Right lobe of liver (tissue), 6 donors: ENCODE measurements around the gene DNAI7. TPM values are rescaled to one million over a fixed set of nuclear protein-coding genes. Genes with fewer than 3 reads are reported as not detected.

ENCODE experiments used
- ATAC-seq, 4 donors: fragments of 200-7000 bp; cut with Tn5 transposase; one replicate each; pipeline ENCODE4 v1.9.1; 2020; ENCODE audit warnings: mild to moderate bottlenecking in 4 of 4, moderate library complexity in 4 of 4
- DNase-seq, 3 donors: peaks; one replicate each; pipeline ENCODE4 v3.0.0-alpha.2; 2020
- H3K27ac ChIP-seq, 3 donors: fragments of 200-600 bp; one replicate each; pipeline ENCODE4 v1.8.0; 2022
- H3K27me3 ChIP-seq, 2 donors: fragments of 200-600 bp; one replicate each; pipeline ENCODE4 v1.8.0; 2022
- H3K36me3 ChIP-seq, 4 donors: fragments of 200-600 bp; sonication (generic) in 1 of 4; one replicate each; pipeline versions ENCODE4 v1.5.1 to v1.8.0; 2017 to 2022; ENCODE audit warnings: control low read depth in 1 of 4
- H3K4me1 ChIP-seq, 4 donors: fragments of 200-600 bp; sonication (generic) in 1 of 4; one replicate each; pipeline versions ENCODE4 v1.5.1 to v1.8.0; 2017 to 2022; ENCODE audit warnings: control low read depth in 1 of 4
- H3K4me3 ChIP-seq, 3 donors: fragments of 200-600 bp; one replicate each; pipeline ENCODE4 v1.8.0; 2022
- H3K9me3 ChIP-seq, 4 donors: fragments of 200-600 bp; sonication (generic) in 1 of 4; one replicate each; pipeline versions ENCODE4 v1.5.1 to v1.8.0; 2017 to 2022; ENCODE audit warnings: control low read depth in 1 of 4
- CTCF ChIP-seq, 4 donors: fragments of 200-600 bp in 3 of 4; fragments of 450-650 bp in 1 of 4; IDR thresholded peaks; one replicate each; pipeline versions ENCODE4 v1.5.1 to v1.8.0; 2016 to 2022; ENCODE audit warnings: antibody characterized with exemption in 4 of 4, mild to moderate bottlenecking in 2 of 4
- POLR2A ChIP-seq: fragments of 450-650 bp; IDR thresholded peaks from one replicate; pipeline ENCODE4 v1.6.1; 2017; ENCODE audit warnings: antibody characterized with exemption, mild to moderate bottlenecking
- WGBS: methylation state at CpG from one replicate; pipeline ENCODE4 v1.1.6; 2018; ENCODE audit warnings: low coverage, low lambda C conversion rate; ENCODE audit not compliant: insufficient coverage; ENCODE audit errors: missing lambda C conversion rate; 5-methylcytosine and 5-hydroxymethylcytosine counted together
- intact Hi-C, 2 donors: fragments of 100-400 bp; cut with DNase I; formaldehyde crosslinking; loops; one replicate each; pipeline versions ENCODE4 v1.11.2 to v1.14.1; 2022
- total RNA-seq, 6 experiments: library from RNA; depleted of rRNA in 2 of 6; stranded (reverse); fragments of >200 nt in 2 of 6; fragmentation: NEBNext Ultra II Directional in 3 of 6; extraction: Animal tissue kit (Norgen Biotek cat#: 25700) in 3 of 6; gene quantifications; one replicate each; pipeline versions ENCODE4 v1.1.0 to v1.2.4, GENCODE V29; 2016 to 2023
- donor health status: DM: no; HTN: yes; CAD: no.
- donor health status: DM: no; HTN: no; CAD: no.
- donor health status: DM: no; HTN: no; CAD: no.
- donor health status: DM: no; HTN: yes; CAD: no.
- donor health status: DM: no; HTN: yes; CAD: no.

Gene DNAI7
- total RNA-seq, 6 experiments from 2014 or later, result 0.39 TPM; not detected in 5

GRCh38 chr12:25124493-25124892 lies 70.5 kb downstream of the DNAI7 start:
- H3K27me3 ChIP-seq, result no peaks in the 10 kb centered on the region
- H3K27ac ChIP-seq, result no peak overlapping the region
- TF ChIP-seq CTCF (IDR thresholded peaks at IDR 0.05), result no peak
- TF ChIP-seq POLR2A, result no peak
- DNase-seq, result no peak
- no peaks in the 10 kb centered on the region for H3K4me1 ChIP-seq
- intact Hi-C loops, result loop anchor here (10.0 kb wide), 2 partner anchors 130 to 140 kb away; no protein-coding TSS in a partner anchor
- no peak overlapping the region for H3K4me3 ChIP-seq
- no peak for ATAC-seq
- no peaks in the 10 kb centered on the region for H3K9me3 ChIP-seq
- H3K36me3 ChIP-seq, result no peaks in the 10 kb centered on the region

GRCh38 chr12:25123126-25123525 lies 71.8 kb downstream of the DNAI7 start:
- no peaks in the 10 kb centered on the region for H3K27me3 ChIP-seq
- H3K9me3 ChIP-seq, result no peaks in the 10 kb centered on the region
- H3K4me1 ChIP-seq, result no peaks in the 10 kb centered on the region
- H3K27ac ChIP-seq, result no peak overlapping the region
- TF ChIP-seq POLR2A (no peak), CTCF (IDR thresholded peaks at IDR 0.05) (no peak)
- DNase-seq (no peak), ATAC-seq (no peak)
- H3K36me3 ChIP-seq, result no peaks in the 10 kb centered on the region
- 54% methylated on average over 1 of the region's 1 CpG for WGBS
- H3K4me3 ChIP-seq, result no peak overlapping the region
- intact Hi-C loops, result loop anchor here (10.0 kb wide), 2 partner anchors 128 to 138 kb away; no protein-coding TSS in a partner anchor

GRCh38 chr12:25121916-25122315 lies 73.0 kb downstream of the DNAI7 start:
- intact Hi-C loops, result loop anchor here (10.0 kb wide), 2 partner anchors 127 to 137 kb away; no protein-coding TSS in a partner anchor
- 74% methylated on average over 3 of the region's 3 CpGs for WGBS
- H3K4me3 ChIP-seq, result no peak overlapping the region
- no peaks in the 10 kb centered on the region for H3K9me3 ChIP-seq
- no peaks in the 10 kb centered on the region for H3K4me1 ChIP-seq
- no peak for DNase-seq
- H3K36me3 ChIP-seq, result no peaks in the 10 kb centered on the region
- H3K27ac ChIP-seq, result no peak overlapping the region
- no peak for ATAC-seq
- no peaks in the 10 kb centered on the region for H3K27me3 ChIP-seq
- TF ChIP-seq CTCF (IDR thresholded peaks at IDR 0.05) (no peak), POLR2A (no peak)

GRCh38 chr12:25121110-25121509 lies 73.8 kb downstream of the DNAI7 start:
- Histone ChIP-seq H3K36me3 (no peaks in the 10 kb centered on the region), H3K4me3 (no peak overlapping the region), H3K27me3 (no peaks in the 10 kb centered on the region), H3K9me3 (no peaks in the 10 kb centered on the region), H3K27ac (no peak overlapping the region), H3K4me1 (no peaks in the 10 kb centered on the region)
- no peak for TF ChIP-seq POLR2A
- TF ChIP-seq CTCF (IDR thresholded peaks at IDR 0.05), result no peak
- 68% methylated on average over 5 of the region's 6 CpGs for WGBS
- ATAC-seq (no peak), DNase-seq (no peak)
- intact Hi-C loops, result loop anchor here (10.0 kb wide), 2 partner anchors 126 to 136 kb away; no protein-coding TSS in a partner anchor

- TF ChIP-seq POLR2A, result no peak
- TF ChIP-seq CTCF (IDR thresholded peaks at IDR 0.05), result no peak
- Histone ChIP-seq H3K27me3 (no peaks in the 10 kb centered on the region), H3K4me3 (no peak overlapping the region), H3K4me1 (no peaks in the 10 kb centered on the region), H3K27ac (no peak overlapping the region), H3K36me3 (no peaks in the 10 kb centered on the region), H3K9me3 (no peaks in the 10 kb centered on the region)
- intact Hi-C loops, result no loop called here
- ATAC-seq, result no peak
- WGBS, result 70% methylated on average over 1 of the region's 1 CpG
- DNase-seq, result no peak
Measured at GRCh38 chr12:25119020-25119419, 75.9 kb downstream of the DNAI7 start.
